GM18861 (cell line): ENCODE measurements around the gene TOMM20.

Experiments used
- ATAC-seq: cut with Tn5 transposase; IDR thresholded peaks from one replicate; pipeline ENCODE4 v1.9.1; 2021; ENCODE audit not compliant: unreplicated experiment

The TOMM20 gene

GRCh38 chr1:235068158-235069121, 60.2 kb downstream of the TOMM20 start:
- no peak for ATAC-seq

DNA sequence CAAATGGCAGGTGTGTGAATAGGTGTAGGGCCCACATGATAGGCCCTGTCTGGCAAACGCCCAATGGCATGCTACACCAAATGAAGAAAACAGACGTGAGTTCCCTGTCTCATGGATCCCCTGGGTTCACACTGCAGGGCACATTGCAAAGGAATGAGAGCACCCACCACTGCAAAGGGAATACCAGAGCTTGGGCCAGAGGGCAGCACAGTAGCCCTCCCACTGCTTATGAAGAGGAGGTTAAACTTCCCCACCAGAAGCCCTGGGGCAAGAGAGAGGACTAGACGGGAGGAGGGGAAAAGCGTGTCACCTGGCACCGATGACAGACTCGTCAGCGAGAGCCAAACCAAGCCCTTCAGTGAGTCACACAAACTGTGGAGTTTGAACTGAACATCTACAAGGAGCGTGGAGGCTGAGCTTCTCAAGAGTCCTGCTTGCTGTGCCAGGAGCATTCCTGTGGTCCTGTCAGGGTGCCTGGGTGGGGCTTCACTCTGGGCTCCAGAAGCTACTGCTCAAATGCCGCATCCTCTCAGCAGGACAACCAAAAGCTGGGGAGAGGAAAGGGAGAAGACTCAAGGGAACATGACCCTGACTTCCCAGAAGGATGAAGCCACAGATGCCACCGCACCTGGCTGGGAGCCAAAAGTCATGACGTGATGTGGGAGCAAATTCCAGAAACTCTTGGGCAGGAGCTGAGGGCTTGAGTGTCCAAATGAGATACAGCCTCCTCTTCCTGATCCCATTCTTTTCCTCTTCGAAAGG, 61.1 kb downstream of the TOMM20 start:
- ATAC-seq, result no peak

DNA sequence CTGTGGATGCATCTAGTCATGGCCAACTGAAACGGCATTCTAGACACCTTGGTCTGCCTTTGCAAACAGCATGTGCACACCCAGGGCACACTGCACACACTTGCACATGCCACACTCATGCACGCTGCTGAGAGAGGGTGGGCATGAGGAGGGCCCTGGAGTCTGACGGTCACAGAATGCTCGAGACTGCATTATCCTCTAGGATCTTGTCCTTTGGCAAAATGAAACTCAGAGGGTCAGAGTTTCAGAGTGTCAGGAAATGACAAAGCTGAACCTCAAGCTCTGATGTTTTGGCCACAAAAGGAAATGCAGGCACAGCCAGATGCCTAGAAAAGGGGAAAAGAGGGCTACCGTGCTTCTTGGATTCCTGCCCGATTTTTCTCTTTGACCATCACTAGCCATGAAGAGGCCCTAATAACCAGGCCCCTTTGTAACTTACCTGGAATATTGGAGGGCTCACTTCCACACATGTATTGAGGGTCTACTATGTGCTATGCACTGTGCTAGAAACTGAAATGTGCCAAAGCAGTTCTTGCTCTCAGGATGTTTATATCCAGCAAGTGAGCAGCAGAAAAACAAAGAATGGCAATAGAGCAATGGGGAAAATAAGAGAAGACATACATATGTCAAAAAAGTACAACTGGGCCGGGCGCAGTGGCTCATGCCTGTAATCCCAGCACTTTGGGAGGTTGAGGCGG, 65.4 kb downstream of the TOMM20 start:
- no peak for ATAC-seq

GRCh38 chr1:235060607-235061470, 67.8 kb downstream of the TOMM20 start:
- ATAC-seq, result no peak
